Calu3 (cell line): ENCODE results near the gene PKIG. TPM values are rescaled to one million over a fixed set of nuclear protein-coding genes. Genes with fewer than 3 reads are reported as not detected.

ENCODE experiments used
- BruUV-seq: library from RNA; stranded (reverse); fragments of 400-500 nt; replicated peaks from 2 replicates; lab custom pipeline; 2021; lab: Mats Ljungman, UMichigan
- CTCF ChIA-PET: fragments of 300-600 bp; sonication (Branson Sonifier 250); formaldehyde crosslinking; loops from one replicate; lab custom pipeline; 2022; ENCODE audit warnings: antibody characterized with exemption; lab: Charles Lee
- DNase-seq: peaks from one replicate; pipeline ENCODE4 v3.0.0; 2022
- H3K27ac Mint-ChIP-seq: one replicate; pipeline ENCODE4 v1.8.0; 2022; ENCODE audit warnings: mixed read lengths; ENCODE audit not compliant: unreplicated experiment
- H3K27me3 Mint-ChIP-seq: one replicate; pipeline ENCODE4 v1.8.0; 2022; ENCODE audit warnings: mixed read lengths; ENCODE audit not compliant: unreplicated experiment
- H3K36me3 Mint-ChIP-seq: one replicate; pipeline ENCODE4 v1.8.0; 2022; ENCODE audit warnings: mild to moderate bottlenecking, moderate library complexity, mixed read lengths; ENCODE audit not compliant: insufficient read depth, unreplicated experiment
- H3K4me1 Mint-ChIP-seq: one replicate; pipeline ENCODE4 v1.8.0; 2022; ENCODE audit warnings: mild to moderate bottlenecking, low read depth, mixed read lengths; ENCODE audit not compliant: unreplicated experiment
- H3K4me3 Mint-ChIP-seq: one replicate; pipeline ENCODE4 v1.8.0; 2022; ENCODE audit warnings: mild to moderate bottlenecking, low read depth, moderate library complexity, mixed read lengths; ENCODE audit not compliant: unreplicated experiment
- H3K9me3 Mint-ChIP-seq: one replicate; pipeline ENCODE4 v1.8.0; 2022; ENCODE audit warnings: low read depth, mixed read lengths; ENCODE audit not compliant: unreplicated experiment
- CTCF ChIP-seq: fragments of 200-600 bp; IDR thresholded peaks from one replicate; pipeline ENCODE4 v1.8.0; 2022; ENCODE audit warnings: antibody characterized with exemption; ENCODE audit not compliant: unreplicated experiment
- intact Hi-C: fragments of 100-400 bp; cut with micrococcal nuclease; formaldehyde crosslinking; loops from one replicate; pipeline ENCODE4 v1.10.0; 2022; ENCODE audit not compliant: unreplicated experiment
- total RNA-seq: library from RNA; stranded (reverse); gene quantifications from 2 replicates; pipeline ENCODE4 v1.2.3, GENCODE V29; 2022

Gene PKIG
- total RNA-seq, 1 experiment from 2014 or later = 6.6 TPM

GRCh38 chr20:44596010-44596409, 13.6 kb downstream of the PKIG start:
- Mint-ChIP-seq H3K27me3 (no peaks in the 10 kb centered on the region), H3K4me3 (no peak overlapping the region)
- CTCF ChIA-PET = no interaction called here

GRCh38 chr20:44596876-44597275, 14.5 kb downstream of the PKIG start:
- intact Hi-C loops = no loop called here
- H3K4me1 Mint-ChIP-seq = peaks cover 13% of the 10 kb centered on the region
- DNase-seq = no peak
- TF ChIP-seq CTCF = no peak
- no peaks in the 10 kb centered on the region for H3K9me3 Mint-ChIP-seq
- H3K27me3 Mint-ChIP-seq = no peaks in the 10 kb centered on the region
- no peaks in the 10 kb centered on the region for H3K36me3 Mint-ChIP-seq
- no peak overlapping the region for H3K27ac Mint-ChIP-seq
- BruUV-seq = no TSS peak
- no peak overlapping the region for H3K4me3 Mint-ChIP-seq
- CTCF ChIA-PET = interaction anchor here (0.6 kb wide), 1 partner anchor 81 kb away, joined by 7 read pairs; no protein-coding TSS in a partner anchor

More at GRCh38 chr20:44596010-44596409, 13.6 kb downstream of the PKIG start:
- DNase-seq = no peak
- H3K9me3 Mint-ChIP-seq = no peaks in the 10 kb centered on the region
- intact Hi-C loops = no loop called here
- H3K27ac Mint-ChIP-seq = no peak overlapping the region
- H3K36me3 Mint-ChIP-seq = no peaks in the 10 kb centered on the region
- no TSS peak for BruUV-seq
- no peak for TF ChIP-seq CTCF
- peaks cover 13% of the 10 kb centered on the region for H3K4me1 Mint-ChIP-seq

GRCh38 chr20:44597516-44597915, 15.1 kb downstream of the PKIG start:
- TF ChIP-seq CTCF = no peak
- CTCF ChIA-PET = interaction anchor here (0.6 kb wide), 1 partner anchor 82 kb away, joined by 7 read pairs; no protein-coding TSS in a partner anchor
- no TSS peak for BruUV-seq
- intact Hi-C loops = no loop called here
- no peak for DNase-seq
- Mint-ChIP-seq H3K9me3 (no peaks in the 10 kb centered on the region), H3K4me3 (no peak overlapping the region), H3K4me1 (peaks cover 13% of the 10 kb centered on the region), H3K27me3 (no peaks in the 10 kb centered on the region), H3K27ac (no peak overlapping the region), H3K36me3 (no peaks in the 10 kb centered on the region)

GRCh38 chr20:44597930-44598329, 15.6 kb downstream of the PKIG start:
- DNase-seq = no peak
- H3K27me3 Mint-ChIP-seq = no peaks in the 10 kb centered on the region
- peaks cover 13% of the 10 kb centered on the region for H3K4me1 Mint-ChIP-seq
- H3K27ac Mint-ChIP-seq = no peak overlapping the region
- BruUV-seq = no TSS peak
- CTCF ChIA-PET = interaction anchor here (0.6 kb wide), 1 partner anchor 244 kb away, joined by 3 read pairs; no protein-coding TSS in a partner anchor
- intact Hi-C loops = no loop called here
- no peak overlapping the region for H3K4me3 Mint-ChIP-seq
- TF ChIP-seq CTCF = no peak
- no peaks in the 10 kb centered on the region for H3K9me3 Mint-ChIP-seq
- H3K36me3 Mint-ChIP-seq = no peaks in the 10 kb centered on the region
